ENCODE results near the gene SCGB1A1.

DNA sequence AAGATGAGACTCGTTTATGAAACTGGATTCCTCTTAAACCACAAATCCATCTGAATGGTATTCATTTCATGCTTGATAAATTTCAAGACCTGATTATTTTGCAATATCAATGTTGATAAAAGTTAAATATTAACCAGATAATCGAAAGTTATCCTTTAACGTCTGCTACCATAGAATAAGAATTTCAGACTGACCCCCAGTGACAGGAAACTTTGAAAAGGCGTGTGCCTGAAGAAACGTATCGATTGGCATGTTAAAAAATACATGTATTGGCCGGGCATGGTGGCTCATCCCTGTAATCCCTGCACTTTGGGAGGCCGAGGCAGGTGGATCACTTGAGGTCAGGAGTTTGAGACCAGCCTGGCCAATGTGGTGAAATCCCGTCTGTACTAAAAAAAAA, 13.9 kb downstream of the SCGB1A1 start:
- TF ChIP-seq, protein P1, sequence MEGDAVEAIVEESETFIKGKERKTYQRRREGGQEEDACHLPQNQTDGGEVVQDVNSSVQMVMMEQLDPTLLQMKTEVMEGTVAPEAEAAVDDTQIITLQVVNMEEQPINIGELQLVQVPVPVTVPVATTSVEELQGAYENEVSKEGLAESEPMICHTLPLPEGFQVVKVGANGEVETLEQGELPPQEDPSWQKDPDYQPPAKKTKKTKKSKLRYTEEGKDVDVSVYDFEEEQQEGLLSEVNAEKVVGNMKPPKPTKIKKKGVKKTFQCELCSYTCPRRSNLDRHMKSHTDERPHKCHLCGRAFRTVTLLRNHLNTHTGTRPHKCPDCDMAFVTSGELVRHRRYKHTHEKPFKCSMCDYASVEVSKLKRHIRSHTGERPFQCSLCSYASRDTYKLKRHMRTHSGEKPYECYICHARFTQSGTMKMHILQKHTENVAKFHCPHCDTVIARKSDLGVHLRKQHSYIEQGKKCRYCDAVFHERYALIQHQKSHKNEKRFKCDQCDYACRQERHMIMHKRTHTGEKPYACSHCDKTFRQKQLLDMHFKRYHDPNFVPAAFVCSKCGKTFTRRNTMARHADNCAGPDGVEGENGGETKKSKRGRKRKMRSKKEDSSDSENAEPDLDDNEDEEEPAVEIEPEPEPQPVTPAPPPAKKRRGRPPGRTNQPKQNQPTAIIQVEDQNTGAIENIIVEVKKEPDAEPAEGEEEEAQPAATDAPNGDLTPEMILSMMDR (conservative IDR thresholded peaks at IDR 0.05 in 1 of 2, IDR thresholded peaks at IDR 0.05 in 1 of 2; ENCODE audit: low read depth in 1 of 2, low read length in 2 of 2), result no peak
- no peak for TF ChIP-seq EZH2 (IDR thresholded peaks at IDR 0.05; ENCODE audit: low read length, missing control alignments)
